Adipose tissue (tissue), 3 donors: ENCODE results near the gene RBM39. TPM values are rescaled to one million over a fixed set of nuclear protein-coding genes. Genes with fewer than 3 reads are reported as not detected.
A peak's percentile ranks its signal among the peaks of the same experiment; 100 is the strongest.
"Not testable (repeated sequence)": the region's sequence is repeated elsewhere in the genome, so short reads cannot be mapped to it uniquely, and the experiment has no call there.

Experiments used
- H3K27ac ChIP-seq: one replicate; pipeline ENCODE4 v1.5.1; 2013; ENCODE audit warnings: low read depth, low read length
- WGBS, 3 donors: extraction: QIAGEN DNeasy Blood & Tissue Kit; methylation state at CpG; one replicate each; pipeline ENCODE4 v1.1.7; 2013; 5-methylcytosine and 5-hydroxymethylcytosine counted together
- polyA plus RNA-seq, 3 donors: library from polyadenylated mRNA; stranded (reverse); fragments of 200-250 nt; gene quantifications; one replicate each; pipeline ENCODE4 v1.2.3, GENCODE V29; 2013
- donor health status: healthy with polysubstance abuse.
- donor health status: Bipolar disorder and iron deficiency.
- donor health status: healthy.

RBM39 gene
- polyA plus RNA-seq, 3 donors: 107 to 170 (median 150) TPM

GRCh38 chr20:35698298-35699126 lies 43.5 kb downstream of the RBM39 start:
- no peak overlapping the region for H3K27ac ChIP-seq
- 3 to 7% (median 6%) methylated on average over 37 of the region's 37 CpGs for WGBS, 3 donors

GRCh38 chr20:35697696-35698297 lies 44.3 kb downstream of the RBM39 start:
- H3K27ac ChIP-seq: no peak overlapping the region
- 48 to 81% (median 77%) methylated on average over 9 of the region's 9 CpGs for WGBS, 3 donors

GRCh38 chr20:35695978-35696377 lies 46.1 kb downstream of the RBM39 start:
- H3K27ac ChIP-seq: no peak overlapping the region
- 80 to 83% (median 80%) methylated on average over 4 of the region's 4 CpGs for WGBS, 3 donors

- H3K27ac ChIP-seq: no peak overlapping the region
- 58 to 85% (median 85%) methylated on average over 2 of the region's 2 CpGs for whole genome bisulfite sequencing, 3 donors
These were observed 46.8 kb downstream of the RBM39 start for GRCh38 chr20:35695245-35695749.

- WGBS, 3 donors: 89 to 91% (median 89%) methylated on average over 4 of the region's 4 CpGs
- H3K27ac ChIP-seq: no peak overlapping the region
These were observed 51.8 kb downstream of the RBM39 start for GRCh38 chr20:35690265-35690664.

GRCh38 chr20:35686872-35687271 lies 55.2 kb downstream of the RBM39 start:
- 92 to 95% (median 95%) methylated on average over 11 of the region's 11 CpGs for WGBS, 3 donors
- not testable (repeated sequence) for H3K27ac ChIP-seq

GRCh38 chr20:35685368-35685767 lies 56.7 kb downstream of the RBM39 start:
- 95 to 97% (median 97%) methylated on average over 9 of the region's 9 CpGs for WGBS, 3 donors
- H3K27ac ChIP-seq: not testable (repeated sequence)

GRCh38 chr20:35681960-35682359 lies 60.1 kb downstream of the RBM39 start:
- 92 to 100% (median 98%) methylated on average over 1 of the region's 1 CpG for WGBS, 3 donors
- no peak overlapping the region for H3K27ac ChIP-seq

GRCh38 chr20:35680452-35681183 lies 61.4 kb downstream of the RBM39 start:
- WGBS, 3 donors: 61 to 79% (median 65%) methylated on average over 4 of the region's 4 CpGs
- H3K27ac ChIP-seq: no peak overlapping the region

- no peak overlapping the region for H3K27ac ChIP-seq
- WGBS, 3 donors: 94 to 96% (median 95%) methylated on average over 8 of the region's 8 CpGs
These were observed 67.1 kb downstream of the RBM39 start for GRCh38 chr20:35674921-35675320.

- no peak overlapping the region for H3K27ac ChIP-seq
- WGBS, 3 donors: 86 to 93% (median 89%) methylated on average over 4 of the region's 4 CpGs
These were observed 68.2 kb downstream of the RBM39 start for GRCh38 chr20:35673884-35674283.

- no peak overlapping the region for H3K27ac ChIP-seq
- WGBS, 3 donors: 92 to 95% (median 93%) methylated on average over 1 of the region's 1 CpG
These were observed 72.4 kb downstream of the RBM39 start for GRCh38 chr20:35669681-35670080.

GRCh38 chr20:35669221-35669620 lies 72.8 kb downstream of the RBM39 start:
- no peak overlapping the region for H3K27ac ChIP-seq
- WGBS, 3 donors: 91 to 99% (median 97%) methylated on average over 5 of the region's 5 CpGs

GRCh38 chr20:35665949-35666288 lies 76.1 kb downstream of the RBM39 start:
- no peak overlapping the region for H3K27ac ChIP-seq
- 96 to 98% (median 97%) methylated on average over 16 to 17 of the region's 17 CpGs for WGBS, 3 donors

GRCh38 chr20:35664466-35665206 lies 77.4 kb downstream of the RBM39 start, which contains the start of the genes CPNE1 and RBM12:
TSS of gene CPNE1 (minus strand) at chr20:35664900. CDS start at chr20:35632923, 31,977 bp downstream.
TSS of gene RBM12 (minus strand) at chr20:35664900. CDS start at chr20:35655322, 9,578 bp downstream.
- peak within 1 kb of the TSS; percentile 91 for H3K27ac ChIP-seq
- WGBS, 3 donors: 0% methylated on average over 58 to 61 of the region's 61 CpGs

GRCh38 chr20:35663516-35664465 lies 78.3 kb downstream of the RBM39 start:
- 0 to 1% (median 0%) methylated on average over 28 of the region's 28 CpGs for WGBS, 3 donors
- H3K27ac ChIP-seq: peak overlapping the region; percentile 91

GRCh38 chr20:35662551-35662950 lies 79.5 kb downstream of the RBM39 start:
- 12 to 24% (median 21%) methylated on average over 2 of the region's 2 CpGs for WGBS, 3 donors
- H3K27ac ChIP-seq: no peak overlapping the region
